Body of pancreas (tissue), 4 donors: ENCODE measurements around the gene CEP128.

ENCODE experiments used
- CTCF ChIP-seq, 7 experiments: fragments of 450-650 bp in 4 of 7; fragments of 200-600 bp in 3 of 7; sonication (generic) in 3 of 7; IDR thresholded peaks; one replicate each; pipeline ENCODE4 v1.5.1; 2016 to 2019; ENCODE audit warnings: antibody characterized with exemption in 7 of 7
- POLR2A ChIP-seq, 3 donors: fragments of 450-650 bp; IDR thresholded peaks; one replicate each; pipeline ENCODE4 v1.6.1; 2016; ENCODE audit warnings: antibody characterized with exemption in 3 of 3, mild to moderate bottlenecking in 2 of 3

DNA sequence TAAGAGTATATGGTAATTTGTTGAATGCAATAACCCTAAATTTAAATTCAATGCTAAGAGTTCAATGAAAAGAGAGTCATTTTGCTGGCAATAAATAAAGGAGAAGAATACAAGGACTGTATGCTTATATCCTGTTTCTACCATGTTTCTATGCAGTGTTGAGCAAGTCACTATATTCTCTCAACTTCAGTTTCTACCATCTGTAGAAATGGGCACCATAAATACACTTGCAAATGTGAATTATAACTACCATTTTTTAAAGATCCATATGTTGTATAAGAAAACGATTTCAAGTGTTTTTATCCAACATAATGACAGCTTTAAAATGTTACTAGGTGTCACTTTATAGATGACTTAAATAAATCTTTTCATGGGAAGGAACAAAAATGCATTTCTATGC is 170.3 kb downstream of the CEP128 start:
- no peak for TF ChIP-seq CTCF (IDR thresholded peaks at IDR 0.05)
- TF ChIP-seq POLR2A (IDR thresholded peaks at IDR 0.05): no peak
